HepG2 (cell line): ENCODE measurements around the gene CLIC3. TPM values are rescaled to one million over a fixed set of nuclear protein-coding genes. Genes with fewer than 3 reads are reported as not detected.

ENCODE experiments used
- ATAC-seq: fragments of 200-7000 bp; cut with Tn5 transposase; 3 replicates; pipeline ENCODE4 v1.9.1; 2020; ENCODE audit warnings: mild to moderate bottlenecking, moderate library complexity
- BruUV-seq: library from RNA; stranded (reverse); fragments of 400-500 nt; replicated peaks from 2 replicates; lab custom pipeline; 2021; lab: Mats Ljungman, UMichigan
- CTCF ChIA-PET: fragments of 300-600 bp; formaldehyde crosslinking; extraction: SDS; loops from one replicate; lab custom pipeline; 2021; ENCODE audit warnings: low total read pairs, inconsistent platforms, low intra/inter-chr PET ratio; lab: Yijun Ruan, JAX
- POLR2A ChIA-PET: fragments of 350-600 bp; sonication (Branson Sonifier 250); formaldehyde crosslinking; loops from one replicate; lab custom pipeline; 2020; ENCODE audit warnings: antibody characterized with exemption, inconsistent platforms; lab: Yijun Ruan, JAX
- DNase-seq: peaks from one replicate; pipeline ENCODE4 v3.0.0-alpha.2; 2015; ENCODE audit warnings: low spot score
- FAIRE-seq: peaks from 3 replicates; lab custom pipeline; 2011; peaks lifted over from hg19 to GRCh38; lab: Jason Lieb, UNC
- H2AFZ ChIP-seq: one replicate; pipeline ENCODE4 v1.6.1; 2011; ENCODE audit warnings: low read length, inconsistent platforms
- H3K27ac ChIP-seq: fragments of 300-600 bp; 3 replicates; pipeline ENCODE4 v1.8.0; 2011; ENCODE audit warnings: mixed run types, mild to moderate bottlenecking, mixed read lengths, low read length, inconsistent platforms; ENCODE audit not compliant: insufficient read depth; ENCODE audit errors: extremely low read length
- H3K27me3 ChIP-seq, 2 experiments: fragments of 200-600 bp in 1 of 2; 2 replicates in 1 of 2; 3 replicates in 1 of 2; pipeline versions ENCODE4 v1.6.0 to v1.8.0; 2011; ENCODE audit warnings: low read length in 2 of 2, mild to moderate bottlenecking in 2 of 2, moderate library complexity in 2 of 2, inconsistent platforms in 1 of 2; ENCODE audit not compliant: insufficient read depth in 2 of 2, control insufficient read depth in 1 of 2
- H3K36me3 ChIP-seq, 2 experiments: fragments of 200-600 bp in 1 of 2; replicated peaks in 1 of 2; 2 replicates in 1 of 2; 3 replicates in 1 of 2; pipeline versions ENCODE4 v1.5.1 to v1.8.0; 2011; ENCODE audit warnings: low read length in 2 of 2, inconsistent platforms in 1 of 2; ENCODE audit not compliant: insufficient read depth in 2 of 2, control insufficient read depth in 1 of 2
- H3K4me1 ChIP-seq: 2 replicates; pipeline ENCODE4 v1.5.1; 2012; ENCODE audit warnings: low read length, inconsistent platforms; ENCODE audit not compliant: insufficient read depth
- H3K4me2 ChIP-seq: 2 replicates; pipeline ENCODE4 v1.6.0; 2011; ENCODE audit warnings: low read depth, low read length, inconsistent platforms
- H3K4me3 ChIP-seq, 3 experiments: fragments of 200-600 bp in 1 of 3; sonication (generic), shearing (Covaris generic) in 1 of 3; replicated peaks in 1 of 3; 2 replicates each; pipeline ENCODE4 v1.5.1; 2011 to 2016; ENCODE audit warnings: low read length in 3 of 3, inconsistent platforms in 2 of 3, low read depth in 2 of 3, mild to moderate bottlenecking in 2 of 3, control low read depth in 1 of 3, mixed read lengths in 1 of 3; ENCODE audit not compliant: insufficient read depth in 1 of 3
- H3K79me2 ChIP-seq: one replicate; pipeline ENCODE4 v1.6.1; 2011; ENCODE audit warnings: low read length, inconsistent platforms; ENCODE audit not compliant: insufficient read depth
- H3K9ac ChIP-seq: 2 replicates; pipeline ENCODE4 v1.6.0; 2011; ENCODE audit warnings: mild to moderate bottlenecking, low read depth, low read length, inconsistent platforms; ENCODE audit not compliant: insufficient read depth
- H3K9me3 ChIP-seq: 2 replicates; pipeline ENCODE4 v1.5.1; 2012; ENCODE audit warnings: mild to moderate bottlenecking, low read length
- H4K20me1 ChIP-seq: 2 replicates; pipeline ENCODE4 v1.6.0; 2011; ENCODE audit warnings: inconsistent platforms, mild to moderate bottlenecking, low read length, moderate library complexity; ENCODE audit not compliant: insufficient read depth
- CHD4 ChIP-seq: fragments of 200-600 bp; sonication (generic); IDR thresholded peaks from 2 replicates; pipeline ENCODE4 v1.7.0; 2017; ENCODE audit warnings: mild to moderate bottlenecking, low read length, borderline replicate concordance
- ETV5 ChIP-seq: IDR thresholded peaks from 2 replicates; pipeline ENCODE4 v1.6.1; 2018; ENCODE audit warnings: missing biosample characterization, missing genetic modification reagents, inconsistent platforms, borderline replicate concordance
- NFE2 ChIP-seq: sonication (generic); formaldehyde crosslinking; IDR thresholded peaks from 2 replicates; pipeline ENCODE4 v1.4.0; 2020; ENCODE audit warnings: missing genetic modification reagents
- ZNF24 ChIP-seq: fragments of 450-650 bp; IDR thresholded peaks from 2 replicates; pipeline ENCODE4 v1.6.1; 2017; ENCODE audit warnings: antibody characterized with exemption, mild to moderate bottlenecking
- ZNF777 ChIP-seq: sonication (generic); formaldehyde crosslinking; IDR thresholded peaks from 2 replicates; pipeline ENCODE4 v1.4.0; 2020; ENCODE audit warnings: missing genetic modification reagents
- WGBS: methylation state at CpG from one replicate; pipeline ENCODE4 v1.1.6; 2017; ENCODE audit warnings: low lambda C conversion rate; 5-methylcytosine and 5-hydroxymethylcytosine counted together
- in situ Hi-C: cut with HindIII; loops from 2 replicates; pipeline ENCODE4 v1.10.0; 2017; ENCODE audit warnings: low pct_unique_long_range_greater_than_20kb; ENCODE audit not compliant: extremely low pct_ligation_motif_present
- intact Hi-C: fragments of 100-400 bp; cut with micrococcal nuclease; formaldehyde crosslinking; loops from one replicate; pipeline ENCODE4 v1.10.0; 2022; ENCODE audit not compliant: unreplicated experiment
- polyA plus RNA-seq, 8 experiments: library from polyadenylated mRNA; depleted of rRNA in 3 of 8; stranded (reverse) in 7 of 8; unstranded in 1 of 8; fragments of >200 nt; fragmentation: Illumina TruSeq in 4 of 8; extraction: Trizol in 4 of 8; gene quantifications; 2 replicates each; pipeline versions ENCODE4 v1.2.1 to v1.2.3, GENCODE V29; 2011 to 2016; ENCODE audit warnings: low read depth in 4 of 8, missing spikeins in 1 of 8, mixed read lengths in 1 of 8; ENCODE audit not compliant: insufficient read depth in 1 of 8
- total RNA-seq, 5 experiments: library from RNA; depleted of rRNA; stranded (reverse); fragments of >200 nt; fragmentation: Illumina TruSeq; extraction: Trizol; gene quantifications; 2 replicates each; pipeline ENCODE4 v1.2.3, GENCODE V29; 2016; ENCODE audit warnings: low read depth in 1 of 5
- TF ChIP-seq, protein P1 (sequence below): sonication (generic); formaldehyde crosslinking; IDR thresholded peaks from 2 replicates; pipeline ENCODE4 v1.5.1; 2020; ENCODE audit warnings: missing genetic modification reagents, mild to moderate bottlenecking, borderline replicate concordance

Gene CLIC3
- total and polyA plus RNA-seq, 2 of the 13 experiments (the other 11 are each of a cell fraction or from before 2014, with no cell fraction given), result 0.51 to 1.5 TPM

GRCh38 chr9:136981588-136982231 is 14.7 kb downstream of the CLIC3 start:
- Histone ChIP-seq H3K4me2 (peak overlapping the region; percentile 29; the same call in 1 of the 2 replicates), H3K4me3 (no peak overlapping the region; a peak in 1 of 6 replicates), H4K20me1 (no peaks in the 10 kb centered on the region), H2AFZ (no peak overlapping the region), H3K27ac (no peak overlapping the region), H3K79me2 (no peaks in the 10 kb centered on the region), H3K9ac (no peak overlapping the region), H3K36me3 (no peaks in the 10 kb centered on the region), H3K9me3 (no peaks in the 10 kb centered on the region), H3K27me3 (peaks cover 2 to 51% of the 10 kb centered on the region in 2 experiments; a peak in 4 of 5 replicates), H3K4me1 (peaks cover 39% of the 10 kb centered on the region)
- POLR2A ChIA-PET, result no interaction called here
- peak; percentile 58 for DNase-seq
- BruUV-seq, result no TSS peak
- no peak for FAIRE-seq
- CTCF ChIA-PET, result no interaction called here
- 7% methylated on average over 10 of the region's 17 CpGs for WGBS
- in situ Hi-C loops (no loop called here), intact Hi-C loops (no loop called here)
- ATAC-seq, result peak; percentile 9; the same call in 1 of the 3 replicates
- TF ChIP-seq ZNF777 (CRISPR knock-in tag) (peak; percentile 53; the same call in 1 of the 2 replicates), ETV5 (CRISPR knock-in tag) (peak; percentile 41; the same call in 1 of the 2 replicates), NFE2 (no peak), CHD4 (no peak)

DNA sequence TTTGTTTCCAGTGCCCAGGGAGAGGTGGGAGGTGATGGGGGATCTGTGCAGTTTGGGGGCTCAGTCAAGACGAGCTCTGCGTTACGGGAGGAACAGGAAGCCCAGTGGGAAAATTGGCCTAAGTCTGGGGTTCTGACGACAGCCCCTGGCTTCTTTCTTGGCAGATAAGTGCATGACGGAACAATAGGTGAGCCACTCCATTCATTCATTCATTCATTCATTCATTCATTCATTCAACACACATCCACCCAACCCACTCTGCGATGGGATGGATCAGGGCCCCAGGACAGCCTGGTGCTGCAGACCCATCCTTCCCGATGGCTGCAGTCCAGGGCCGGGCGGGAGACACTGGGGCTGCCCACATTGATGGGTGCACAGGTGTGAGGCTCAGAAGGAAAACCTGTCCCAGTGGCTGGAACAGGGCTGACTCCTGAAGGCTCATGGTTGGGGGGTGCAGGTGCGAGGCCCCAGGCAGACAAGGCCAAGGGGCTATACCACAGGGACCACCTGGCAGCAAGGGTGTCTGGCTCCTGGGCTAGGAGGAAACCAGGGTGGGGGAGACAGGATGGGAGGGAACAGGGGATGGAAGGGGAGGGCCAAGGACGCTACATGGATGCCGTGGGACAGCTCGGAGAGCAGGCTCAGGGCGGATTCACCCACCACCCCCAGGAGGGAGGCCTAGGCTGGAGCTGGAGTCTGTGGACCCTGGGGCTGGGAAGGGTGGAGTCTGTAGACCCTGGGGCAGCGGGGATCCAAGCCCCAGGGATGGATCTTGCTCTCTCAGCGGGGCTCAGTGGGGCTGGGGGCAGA is 15.5 kb downstream of the CLIC3 start:
- Histone ChIP-seq H3K27ac (no peak overlapping the region), H3K9ac (no peak overlapping the region), H3K4me2 (no peak overlapping the region; the same call in 1 of the 2 replicates), H3K36me3 (no peaks in the 10 kb centered on the region)
- no peak for DNase-seq
- 48% methylated on average over 13 of the region's 16 CpGs for WGBS
- TF ChIP-seq, protein P1, sequence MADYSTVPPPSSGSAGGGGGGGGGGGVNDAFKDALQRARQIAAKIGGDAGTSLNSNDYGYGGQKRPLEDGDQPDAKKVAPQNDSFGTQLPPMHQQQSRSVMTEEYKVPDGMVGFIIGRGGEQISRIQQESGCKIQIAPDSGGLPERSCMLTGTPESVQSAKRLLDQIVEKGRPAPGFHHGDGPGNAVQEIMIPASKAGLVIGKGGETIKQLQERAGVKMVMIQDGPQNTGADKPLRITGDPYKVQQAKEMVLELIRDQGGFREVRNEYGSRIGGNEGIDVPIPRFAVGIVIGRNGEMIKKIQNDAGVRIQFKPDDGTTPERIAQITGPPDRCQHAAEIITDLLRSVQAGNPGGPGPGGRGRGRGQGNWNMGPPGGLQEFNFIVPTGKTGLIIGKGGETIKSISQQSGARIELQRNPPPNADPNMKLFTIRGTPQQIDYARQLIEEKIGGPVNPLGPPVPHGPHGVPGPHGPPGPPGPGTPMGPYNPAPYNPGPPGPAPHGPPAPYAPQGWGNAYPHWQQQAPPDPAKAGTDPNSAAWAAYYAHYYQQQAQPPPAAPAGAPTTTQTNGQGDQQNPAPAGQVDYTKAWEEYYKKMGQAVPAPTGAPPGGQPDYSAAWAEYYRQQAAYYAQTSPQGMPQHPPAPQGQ (CRISPR knock-in tag), result no peak
- TF ChIP-seq ZNF24, result peak; percentile 59; the same call in 1 of the 2 replicates
- TF ChIP-seq, all 625 proteins: peak for 1
- ChIA-PET CTCF (no interaction called here), POLR2A (no interaction called here)
- BruUV-seq, result no TSS peak
- no peak for FAIRE-seq
- Histone ChIP-seq H4K20me1 (no peaks in the 10 kb centered on the region), H3K4me1 (peaks cover 39% of the 10 kb centered on the region), H3K9me3 (no peaks in the 10 kb centered on the region), H3K27me3 (peaks cover 6 to 55% of the 10 kb centered on the region in 2 experiments; a peak in 4 of 5 replicates), H3K4me3 (no peak overlapping the region; a peak in 1 of 6 replicates), H2AFZ (no peak overlapping the region), H3K79me2 (no peaks in the 10 kb centered on the region)
- in situ Hi-C loops, result no loop called here
- ATAC-seq, result no peak
- intact Hi-C loops, result no loop called here
